Activated T-cell treated with anti-CD3 and anti-CD28 coated beads for 48 hours (primary cell): ENCODE measurements around the gene AFF1.
"Not testable (repeated sequence)": the region's sequence is repeated elsewhere in the genome, so short reads cannot be mapped to it uniquely, and the experiment has no call there.

Experiments used
- DNase-seq: peaks from one replicate; pipeline ENCODE4 v3.0.0-alpha.2; 2020; ENCODE audit warnings: low read depth

Gene AFF1

GRCh38 chr4:87116231-87116630 lies 181.4 kb downstream of the AFF1 start:
- no peak for DNase-seq

- no peak for DNase-seq
These were observed 182.4 kb downstream of the AFF1 start for GRCh38 chr4:87117051-87117731.

- DNase-seq, result no peak
These were observed 182.9 kb downstream of the AFF1 start for GRCh38 chr4:87117732-87118075.

- no peak for DNase-seq
These were observed 183.6 kb downstream of the AFF1 start for GRCh38 chr4:87118421-87118820.

- DNase-seq, result no peak
These were observed 184.0 kb downstream of the AFF1 start for GRCh38 chr4:87118826-87119225.

GRCh38 chr4:87120010-87120409 lies 185.2 kb downstream of the AFF1 start:
- DNase-seq, result no peak

- DNase-seq, result no peak
These were observed 185.8 kb downstream of the AFF1 start for GRCh38 chr4:87120411-87121162.

- DNase-seq, result no peak
These were observed 186.7 kb downstream of the AFF1 start for GRCh38 chr4:87121341-87122065.

- no peak for DNase-seq
These were observed 187.4 kb downstream of the AFF1 start for GRCh38 chr4:87122252-87122651.

- DNase-seq, result no peak
These were observed 191.2 kb downstream of the AFF1 start for GRCh38 chr4:87126056-87126455.

- DNase-seq, result no peak
These were observed 193.3 kb downstream of the AFF1 start for GRCh38 chr4:87128006-87128705.

GRCh38 chr4:87129681-87130080 lies 194.9 kb downstream of the AFF1 start:
- DNase-seq, result no peak

GRCh38 chr4:87130985-87131703 lies 196.3 kb downstream of the AFF1 start:
- DNase-seq, result no peak

GRCh38 chr4:87132035-87132434 lies 197.2 kb downstream of the AFF1 start:
- no peak for DNase-seq

- no peak for DNase-seq
These were observed 198.4 kb downstream of the AFF1 start for GRCh38 chr4:87133183-87133582.

GRCh38 chr4:87134122-87134521 lies 199.3 kb downstream of the AFF1 start:
- no peak for DNase-seq

- DNase-seq, result no peak
These were observed 206.6 kb downstream of the AFF1 start for GRCh38 chr4:87141428-87141827.

- no peak for DNase-seq
These were observed 209.5 kb downstream of the AFF1 start for GRCh38 chr4:87144356-87144755.

- not testable (repeated sequence) for DNase-seq
These were observed 211.1 kb downstream of the AFF1 start for GRCh38 chr4:87145934-87146333.

GRCh38 chr4:87147116-87147515 lies 212.3 kb downstream of the AFF1 start:
- no peak for DNase-seq

- DNase-seq, result peak; percentile 5
These were observed 215.9 kb downstream of the AFF1 start for GRCh38 chr4:87150498-87151261.
